ENCODE data around the gene HSPG2. TPM values are rescaled to one million over a fixed set of nuclear protein-coding genes. Genes with fewer than 3 reads are reported as not detected.
A peak's percentile ranks its signal among the peaks of the same experiment; 100 is the strongest.

The HSPG2 gene
- total and polyA plus RNA-seq, 2 experiments from 2014 or later: 72.4 to 81.2 TPM

- Histone ChIP-seq H3K36me3 (replicated peaks; ENCODE audit: insufficient read depth, low read depth) (no peaks in the 10 kb centered on the region), H3K79me2 (peaks cover 81% of the 10 kb centered on the region), H2AFZ (no peak overlapping the region), H3K27ac (peak overlapping the region; percentile 98), H3K27me3 (no peaks in the 10 kb centered on the region), H4K20me1 (ENCODE audit: insufficient read depth, poor library complexity, severe bottlenecking) (no peaks in the 10 kb centered on the region), H3K4me1 (ENCODE audit: insufficient read depth) (peaks cover 74% of the 10 kb centered on the region), H3K4me2 (no peak overlapping the region), H3K9me2 (replicated peaks; ENCODE audit: insufficient read depth) (no peaks in the 10 kb centered on the region), H3K4me3 (no peak overlapping the region), H3K9me3 (ENCODE audit: low read depth) (no peaks in the 10 kb centered on the region)
- no peak for TF ChIP-seq EZH2 (IDR thresholded peaks at IDR 0.05; ENCODE audit: borderline replicate concordance)
- 56% methylated on average over 8 of the region's 8 CpGs for WGBS (ENCODE audit: low lambda C conversion rate, missing lambda C conversion rate)
- DNase-seq (ENCODE audit: low spot score): no peak
These were observed 7.0 kb downstream of the HSPG2 start for GRCh38 chr1:21930080-21930571.

- WGBS (ENCODE audit: low lambda C conversion rate, missing lambda C conversion rate): 62% methylated on average over 12 of the region's 12 CpGs
- peak overlapping the region; percentile 45 for H3K4me2 ChIP-seq
- H3K4me1 ChIP-seq (ENCODE audit: insufficient read depth): peaks cover 73% of the 10 kb centered on the region
- no peaks in the 10 kb centered on the region for H3K9me2 ChIP-seq (replicated peaks; ENCODE audit: insufficient read depth)
- no peaks in the 10 kb centered on the region for H3K36me3 ChIP-seq (replicated peaks; ENCODE audit: insufficient read depth, low read depth)
- no peak overlapping the region for H3K4me3 ChIP-seq
- peak; percentile 88 for DNase-seq (ENCODE audit: low spot score)
- no peaks in the 10 kb centered on the region for H3K9me3 ChIP-seq (ENCODE audit: low read depth)
- TF ChIP-seq EZH2 (IDR thresholded peaks at IDR 0.05; ENCODE audit: borderline replicate concordance) (no peak), EZH2phosphoT487 (IDR thresholded peaks at IDR 0.05; ENCODE audit: low read depth, severe bottlenecking, unreplicated experiment) (no peak), CTCF (IDR thresholded peaks at IDR 0.05; ENCODE audit: poor library complexity) (no peak)
- no peaks in the 10 kb centered on the region for H3K27me3 ChIP-seq
- H3K27ac ChIP-seq: peak overlapping the region; percentile 93
- no peaks in the 10 kb centered on the region for H4K20me1 ChIP-seq (ENCODE audit: insufficient read depth, poor library complexity, severe bottlenecking)
- H3K79me2 ChIP-seq: peaks cover 79% of the 10 kb centered on the region
- no peak overlapping the region for H2AFZ ChIP-seq
These were observed 9.4 kb downstream of the HSPG2 start for GRCh38 chr1:21927533-21928237.

- peak overlapping the region; percentile 93 for H3K27ac ChIP-seq
- no peaks in the 10 kb centered on the region for H3K9me2 ChIP-seq (replicated peaks; ENCODE audit: insufficient read depth)
- WGBS (ENCODE audit: low lambda C conversion rate, missing lambda C conversion rate): 78% methylated on average over 5 of the region's 11 CpGs
- H3K36me3 ChIP-seq (replicated peaks; ENCODE audit: insufficient read depth, low read depth): no peaks in the 10 kb centered on the region
- no peak overlapping the region for H3K4me3 ChIP-seq
- H3K4me1 ChIP-seq (ENCODE audit: insufficient read depth): peaks cover 71% of the 10 kb centered on the region
- H4K20me1 ChIP-seq (ENCODE audit: insufficient read depth, poor library complexity, severe bottlenecking): no peaks in the 10 kb centered on the region
- H3K9me3 ChIP-seq (ENCODE audit: low read depth): no peaks in the 10 kb centered on the region
- H3K4me2 ChIP-seq: peak overlapping the region; percentile 45
- DNase-seq (ENCODE audit: low spot score): no peak
- peaks cover 72% of the 10 kb centered on the region for H3K79me2 ChIP-seq
- H3K27me3 ChIP-seq: no peaks in the 10 kb centered on the region
- H2AFZ ChIP-seq: no peak overlapping the region
- TF ChIP-seq EZH2 (IDR thresholded peaks at IDR 0.05; ENCODE audit: borderline replicate concordance) (no peak), EZH2phosphoT487 (IDR thresholded peaks at IDR 0.05; ENCODE audit: low read depth, severe bottlenecking, unreplicated experiment) (no peak), CTCF (IDR thresholded peaks at IDR 0.05; ENCODE audit: poor library complexity) (no peak)
These were observed 10.1 kb downstream of the HSPG2 start for GRCh38 chr1:21926814-21927532.

- TF ChIP-seq EZH2 (IDR thresholded peaks at IDR 0.05; ENCODE audit: borderline replicate concordance) (no peak), EZH2phosphoT487 (IDR thresholded peaks at IDR 0.05; ENCODE audit: low read depth, severe bottlenecking, unreplicated experiment) (no peak), CTCF (IDR thresholded peaks at IDR 0.05; ENCODE audit: poor library complexity) (no peak)
- Histone ChIP-seq H3K27ac (peak overlapping the region; percentile 93), H3K4me2 (no peak overlapping the region), H3K9me2 (replicated peaks; ENCODE audit: insufficient read depth) (no peaks in the 10 kb centered on the region), H3K9me3 (ENCODE audit: low read depth) (no peaks in the 10 kb centered on the region), H3K36me3 (replicated peaks; ENCODE audit: insufficient read depth, low read depth) (no peaks in the 10 kb centered on the region), H3K4me1 (ENCODE audit: insufficient read depth) (peaks cover 71% of the 10 kb centered on the region), H4K20me1 (ENCODE audit: insufficient read depth, poor library complexity, severe bottlenecking) (no peaks in the 10 kb centered on the region), H3K4me3 (no peak overlapping the region), H3K27me3 (no peaks in the 10 kb centered on the region), H2AFZ (no peak overlapping the region), H3K79me2 (peaks cover 67% of the 10 kb centered on the region)
- WGBS (ENCODE audit: low lambda C conversion rate, missing lambda C conversion rate): 97% methylated on average over 2 of the region's 2 CpGs
- no peak for DNase-seq (ENCODE audit: low spot score)
These were observed 11.0 kb downstream of the HSPG2 start for GRCh38 chr1:21926065-21926464.
